ENCODE results near the gene C4BPA. TPM values are rescaled to one million over a fixed set of nuclear protein-coding genes. Genes with fewer than 3 reads are reported as not detected.

The C4BPA gene
- total and polyA plus RNA-seq, 9 of the 15 experiments (the other 6 are each of a cell fraction or from before 2014, with no cell fraction given), result 0.04 to 0.22 (median 0.11) TPM; not detected in 3

- POLR2A ChIA-PET, result no interaction called here
- H2AFZ ChIP-seq (ENCODE audit: low read depth, low read length), result peak overlapping the region; percentile 53
- no peaks in the 10 kb centered on the region for H3K9me3 ChIP-seq (replicated peaks; ENCODE audit: control insufficient read depth, insufficient read depth, low read depth, low read length)
- H3K4me1 ChIP-seq (replicated peaks in 1 of 2; ENCODE audit: control insufficient read depth in 2 of 2, insufficient read depth in 2 of 2, low read length in 2 of 2), result no peaks in the 10 kb centered on the region; a peak in 1 of 5 replicates
- in situ Hi-C loops (cut with MboI), result no loop called here
- no peaks in the 10 kb centered on the region for H3K36me3 ChIP-seq (ENCODE audit: control insufficient read depth, insufficient read depth, low read length)
- no peak for FAIRE-seq
- H3K27ac ChIP-seq (ENCODE audit: extremely low read depth, low read depth, low read length), result no peak overlapping the region
- no TSS peak for BruUV-seq (replicated peaks)
- no peak overlapping the region; the same call in 1 of the 2 replicates for H3K4me2 ChIP-seq (ENCODE audit: insufficient read depth, low read length)
- no peak for DNase-seq (ENCODE audit: extremely low read depth in 1 of 4, low spot score in 3 of 4)
- no peaks in the 10 kb centered on the region for H3K27me3 ChIP-seq (ENCODE audit: control insufficient read depth in 2 of 2, insufficient read depth in 2 of 2, low read length in 2 of 2)
- ATAC-seq, result no peak
- no peak overlapping the region for H3K4me3 ChIP-seq
- no peaks in the 10 kb centered on the region for H4K20me1 ChIP-seq (replicated peaks; ENCODE audit: control insufficient read depth, insufficient read depth, low read length)
- no peaks in the 10 kb centered on the region for H3K79me2 ChIP-seq (ENCODE audit: control insufficient read depth, insufficient read depth, low read length)
- WGBS (ENCODE audit: insufficient coverage, low coverage, missing lambda C conversion rate), result 19% methylated on average over 5 of the region's 5 CpGs
- intact Hi-C loops (cut with micrococcal nuclease), result no loop called here
- H3K9ac ChIP-seq (ENCODE audit: insufficient read depth in 1 of 2, low read depth in 2 of 2, low read length in 2 of 2), result no peak overlapping the region
- no peaks in the 10 kb centered on the region for H3K9me1 ChIP-seq (ENCODE audit: control insufficient read depth, insufficient read depth, low read length)
- CTCF ChIA-PET (ENCODE audit: low intra/inter-chr PET ratio), result no interaction called here
- TF ChIP-seq HNRNPUL1 (IDR thresholded peaks at IDR 0.05; ENCODE audit: low read length) (no peak), DMBX1 (CRISPR knock-in tag; IDR thresholded peaks at IDR 0.05; ENCODE audit: borderline replicate concordance) (no peak), SNRNP70 (optimal IDR thresholded peaks at IDR 0.05; ENCODE audit: low read depth, low read length) (no peak), SREBF2 (CRISPR knock-in tag; IDR thresholded peaks at IDR 0.05) (no peak), ELF1 (tag; IDR thresholded peaks at IDR 0.05) (no peak), ZNF274 (IDR thresholded peaks at IDR 0.05; ENCODE audit: borderline replicate concordance, low read depth, low read length) (no peak), CBX8 (IDR thresholded peaks at IDR 0.05; ENCODE audit: borderline replicate concordance, extremely low read depth, low read depth, low read length, poor library complexity, severe bottlenecking) (no peak), ZNF778 (CRISPR knock-in tag; IDR thresholded peaks at IDR 0.05) (no peak), ZBTB7A (IDR thresholded peaks at IDR 0.05; ENCODE audit: borderline replicate concordance, control insufficient read depth, low read depth, low read length) (no peak), ZNF224 (CRISPR knock-in tag; IDR thresholded peaks at IDR 0.05) (no peak), HNRNPL (IDR thresholded peaks at IDR 0.05; ENCODE audit: low read depth, low read length) (no peak), ARID3A (IDR thresholded peaks at IDR 0.05; ENCODE audit: borderline replicate concordance, low read depth, low read length) (no peak), ZNF695 (CRISPR knock-in tag; IDR thresholded peaks at IDR 0.05) (no peak), HMGXB4 (CRISPR knock-in tag; IDR thresholded peaks at IDR 0.05) (no peak), POLR2B (IDR thresholded peaks at IDR 0.05; ENCODE audit: low read depth, partially characterized antibody) (no peak), FOXA3 (CRISPR knock-in tag; conservative IDR thresholded peaks at IDR 0.05 in 1 of 2, IDR thresholded peaks at IDR 0.05 in 1 of 2) (no peak), TAF9B (IDR thresholded peaks at IDR 0.05; ENCODE audit: partially characterized antibody) (no peak), ARID1B (IDR thresholded peaks at IDR 0.05) (no peak)
- TF ChIP-seq, protein P1, sequence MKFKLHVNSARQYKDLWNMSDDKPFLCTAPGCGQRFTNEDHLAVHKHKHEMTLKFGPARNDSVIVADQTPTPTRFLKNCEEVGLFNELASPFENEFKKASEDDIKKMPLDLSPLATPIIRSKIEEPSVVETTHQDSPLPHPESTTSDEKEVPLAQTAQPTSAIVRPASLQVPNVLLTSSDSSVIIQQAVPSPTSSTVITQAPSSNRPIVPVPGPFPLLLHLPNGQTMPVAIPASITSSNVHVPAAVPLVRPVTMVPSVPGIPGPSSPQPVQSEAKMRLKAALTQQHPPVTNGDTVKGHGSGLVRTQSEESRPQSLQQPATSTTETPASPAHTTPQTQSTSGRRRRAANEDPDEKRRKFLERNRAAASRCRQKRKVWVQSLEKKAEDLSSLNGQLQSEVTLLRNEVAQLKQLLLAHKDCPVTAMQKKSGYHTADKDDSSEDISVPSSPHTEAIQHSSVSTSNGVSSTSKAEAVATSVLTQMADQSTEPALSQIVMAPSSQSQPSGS (CRISPR knock-in tag; IDR thresholded peaks at IDR 0.05), result no peak
Measured at GRCh38 chr1:207102146-207102545, 1.9 kb upstream of the C4BPA start.

Data from K562 (cell line).